ENCODE data around the gene ITM2B.
A peak's percentile ranks its signal among the peaks of the same experiment; 100 is the strongest.

The ITM2B gene

DNA sequence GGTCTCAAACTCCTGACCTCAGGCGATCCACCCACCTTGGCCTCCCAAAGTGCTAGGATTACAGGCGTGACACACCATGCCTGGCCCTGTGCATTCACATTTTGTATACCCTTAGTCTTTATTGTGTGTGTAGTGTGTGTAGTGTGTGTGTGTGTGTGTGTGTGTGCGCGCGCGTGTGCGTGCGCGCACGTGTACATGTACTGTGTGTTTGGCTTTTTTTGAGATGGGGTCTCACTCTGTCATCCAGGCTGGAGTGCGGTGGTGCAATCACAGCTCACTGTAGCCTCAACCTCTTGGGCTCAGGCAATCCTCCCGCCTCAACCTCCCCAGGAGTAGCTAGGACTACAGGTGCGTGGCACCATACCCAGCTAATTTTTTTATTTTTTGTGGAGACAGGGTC, 22.1 kb downstream of the ITM2B start:
- DNase-seq (ENCODE audit: extremely low spot score, insufficient read length, low read depth) (no peak), FAIRE-seq (no peak)

DNA sequence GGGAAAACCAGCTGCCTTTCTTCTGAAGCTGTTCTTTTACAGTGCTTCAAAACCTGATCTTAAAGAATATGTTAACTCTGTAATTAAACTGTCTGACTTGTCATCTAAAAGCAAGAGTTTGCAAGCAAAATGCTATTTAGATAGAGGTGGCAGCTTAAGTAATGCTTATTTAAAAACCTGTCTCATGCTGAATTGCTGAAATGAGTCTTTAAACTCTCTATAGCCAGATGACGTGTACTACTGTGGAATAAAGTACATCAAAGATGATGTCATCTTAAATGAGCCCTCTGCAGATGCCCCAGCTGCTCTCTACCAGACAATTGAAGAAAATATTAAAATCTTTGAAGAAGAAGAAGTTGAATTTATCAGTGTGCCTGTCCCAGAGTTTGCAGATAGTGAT, 22.9 kb downstream of the ITM2B start:
- no peak for DNase-seq (ENCODE audit: extremely low spot score, insufficient read length, low read depth)
- FAIRE-seq, result no peak

DNA sequence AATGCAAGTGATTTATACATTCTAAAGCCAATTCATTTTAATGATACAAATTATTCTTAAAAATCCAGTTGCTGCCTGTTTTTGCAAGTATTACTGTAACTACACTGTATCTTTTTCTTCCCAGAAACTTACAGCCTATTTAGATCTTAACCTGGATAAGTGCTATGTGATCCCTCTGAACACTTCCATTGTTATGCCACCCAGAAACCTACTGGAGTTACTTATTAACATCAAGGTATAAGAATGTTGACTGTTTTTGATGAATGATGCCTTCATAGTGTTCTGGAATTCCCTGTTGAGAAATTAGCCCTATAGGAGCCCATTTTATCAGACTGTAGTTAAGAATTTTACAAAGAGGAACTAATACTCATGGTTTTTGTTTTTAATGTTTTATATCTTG, 25.0 kb downstream of the ITM2B start:
- FAIRE-seq (no peak), DNase-seq (ENCODE audit: extremely low spot score, insufficient read length, low read depth) (no peak)

DNA sequence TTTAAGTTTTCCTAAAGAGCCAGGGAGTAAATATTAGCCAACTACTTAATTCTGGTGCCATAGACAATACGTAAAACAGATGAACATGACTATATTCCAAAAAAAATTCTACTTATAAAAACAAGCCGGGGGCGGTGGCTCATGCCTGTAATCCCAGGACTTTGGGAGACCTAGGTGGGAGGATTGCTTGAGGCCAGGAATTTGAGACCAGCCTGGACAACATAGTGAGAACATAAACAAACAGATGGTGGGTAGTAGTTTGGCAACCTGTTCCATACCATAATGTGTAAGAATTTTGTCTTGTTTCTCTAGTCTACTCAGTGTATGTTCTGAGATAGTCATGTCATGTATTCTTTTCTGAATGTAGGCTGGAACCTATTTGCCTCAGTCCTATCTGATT, 25.4 kb downstream of the ITM2B start:
- DNase-seq (ENCODE audit: extremely low spot score, insufficient read length, low read depth) (no peak), FAIRE-seq (no peak)

DNA sequence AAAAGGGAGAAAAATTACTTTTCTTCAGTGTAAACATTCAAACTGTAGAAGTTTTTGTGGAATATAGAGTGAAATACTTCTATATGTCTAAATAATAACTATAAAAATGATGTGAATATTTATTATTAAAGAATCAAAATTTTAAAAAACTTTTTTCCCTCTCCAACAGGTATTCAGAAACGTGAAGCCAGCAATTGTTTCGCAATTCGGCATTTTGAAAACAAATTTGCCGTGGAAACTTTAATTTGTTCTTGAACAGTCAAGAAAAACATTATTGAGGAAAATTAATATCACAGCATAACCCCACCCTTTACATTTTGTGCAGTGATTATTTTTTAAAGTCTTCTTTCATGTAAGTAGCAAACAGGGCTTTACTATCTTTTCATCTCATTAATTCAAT, 28.0 kb downstream of the ITM2B start:
- DNase-seq (ENCODE audit: extremely low spot score, insufficient read length, low read depth), result no peak
- no peak for FAIRE-seq

DNA sequence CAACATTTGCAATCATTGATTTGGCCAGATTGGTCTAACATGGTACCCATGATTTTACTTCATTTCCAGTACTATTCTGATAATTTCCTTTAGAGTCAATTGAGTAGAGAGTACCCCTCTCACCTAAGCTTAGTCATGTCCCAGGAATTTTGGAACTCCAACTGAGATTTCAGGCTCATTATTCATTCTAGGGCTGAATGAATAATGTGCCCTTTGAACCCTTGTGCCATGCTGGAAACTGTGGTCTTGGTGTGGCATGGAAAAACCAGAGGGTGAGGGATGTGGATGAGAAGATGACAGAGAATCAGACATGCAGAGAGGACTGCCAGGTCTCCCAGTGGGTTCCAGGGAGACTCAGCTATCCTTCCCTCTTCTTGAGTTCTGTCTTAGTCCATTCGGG, 30.2 kb downstream of the ITM2B start:
- DNase-seq (ENCODE audit: extremely low spot score, insufficient read length, low read depth), result no peak

DNA sequence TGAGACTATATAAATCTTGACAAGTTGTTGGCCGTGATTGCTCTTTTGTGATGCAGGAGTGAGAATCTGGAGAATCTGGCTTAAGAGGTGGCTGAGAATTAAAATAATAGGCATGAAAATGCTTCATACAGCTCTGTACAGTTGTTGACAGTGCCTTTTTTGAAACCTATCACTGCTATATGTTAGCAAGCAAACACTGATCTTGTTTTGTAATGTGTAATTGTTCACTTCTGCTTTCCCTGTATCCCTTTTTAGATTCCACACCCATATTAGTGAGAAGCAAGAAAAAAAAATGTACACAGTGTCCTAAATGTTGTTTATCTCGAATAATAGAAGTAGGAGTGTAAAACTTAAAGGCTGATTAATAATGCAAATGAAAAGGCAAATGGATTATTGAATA, 31.1 kb downstream of the ITM2B start:
- no peak for DNase-seq (ENCODE audit: extremely low spot score, insufficient read length, low read depth)
- peak; percentile 51 for FAIRE-seq

More for the DNA sequence above, 30.2 kb downstream of the ITM2B start:
- no peak for FAIRE-seq

DNA sequence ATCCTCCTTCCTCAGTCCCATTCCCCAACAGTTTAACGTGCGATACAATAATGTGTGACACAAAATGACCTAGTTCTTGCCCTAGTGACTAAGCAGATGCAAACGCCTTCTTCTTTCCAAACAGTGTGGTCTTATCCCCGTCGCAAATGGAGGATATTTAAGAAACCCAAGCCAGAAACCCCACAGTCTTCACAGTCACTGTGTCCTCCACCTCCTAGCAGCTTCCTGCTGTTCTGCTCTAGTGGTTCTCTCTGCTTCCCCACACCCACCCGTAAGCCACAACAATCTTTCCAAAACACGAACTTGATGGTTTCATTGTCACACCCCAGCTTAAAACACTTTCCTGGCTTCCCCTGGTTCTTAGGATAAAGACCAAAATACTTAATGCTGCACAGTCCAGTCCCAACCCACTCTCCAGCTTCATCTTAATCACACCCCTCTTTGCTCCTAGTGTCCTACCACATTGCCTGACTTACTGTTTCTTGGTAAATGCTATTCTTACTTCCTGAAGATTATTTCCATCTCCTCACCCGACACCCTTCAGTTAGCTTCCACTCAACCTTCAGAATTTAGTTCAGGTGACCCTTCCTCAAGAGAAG, 32.3 kb downstream of the ITM2B start:
- no peak for DNase-seq (ENCODE audit: extremely low spot score, insufficient read length, low read depth)
- FAIRE-seq, result peak; percentile 91

DNA sequence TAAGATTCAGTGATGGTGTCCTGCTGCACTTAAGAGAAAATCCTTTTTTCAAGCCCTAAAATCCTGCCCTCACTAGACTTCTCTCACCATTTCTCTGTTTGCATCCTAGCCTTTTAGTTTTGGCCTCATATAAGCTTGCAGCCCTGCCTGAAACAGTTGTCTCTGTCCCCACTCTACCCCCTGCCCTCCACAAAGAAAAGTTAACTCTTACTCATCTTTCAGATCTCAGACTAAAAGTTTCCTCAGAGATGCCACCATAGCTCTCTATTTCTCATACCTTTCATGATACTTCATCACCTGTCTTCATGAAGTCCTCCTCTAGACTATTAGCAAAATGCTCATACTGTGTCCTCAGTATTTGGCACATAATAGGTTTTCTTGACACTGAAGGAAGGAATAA, 33.1 kb downstream of the ITM2B start:
- DNase-seq (ENCODE audit: extremely low spot score, insufficient read length, low read depth), result no peak
- no peak for FAIRE-seq

DNA sequence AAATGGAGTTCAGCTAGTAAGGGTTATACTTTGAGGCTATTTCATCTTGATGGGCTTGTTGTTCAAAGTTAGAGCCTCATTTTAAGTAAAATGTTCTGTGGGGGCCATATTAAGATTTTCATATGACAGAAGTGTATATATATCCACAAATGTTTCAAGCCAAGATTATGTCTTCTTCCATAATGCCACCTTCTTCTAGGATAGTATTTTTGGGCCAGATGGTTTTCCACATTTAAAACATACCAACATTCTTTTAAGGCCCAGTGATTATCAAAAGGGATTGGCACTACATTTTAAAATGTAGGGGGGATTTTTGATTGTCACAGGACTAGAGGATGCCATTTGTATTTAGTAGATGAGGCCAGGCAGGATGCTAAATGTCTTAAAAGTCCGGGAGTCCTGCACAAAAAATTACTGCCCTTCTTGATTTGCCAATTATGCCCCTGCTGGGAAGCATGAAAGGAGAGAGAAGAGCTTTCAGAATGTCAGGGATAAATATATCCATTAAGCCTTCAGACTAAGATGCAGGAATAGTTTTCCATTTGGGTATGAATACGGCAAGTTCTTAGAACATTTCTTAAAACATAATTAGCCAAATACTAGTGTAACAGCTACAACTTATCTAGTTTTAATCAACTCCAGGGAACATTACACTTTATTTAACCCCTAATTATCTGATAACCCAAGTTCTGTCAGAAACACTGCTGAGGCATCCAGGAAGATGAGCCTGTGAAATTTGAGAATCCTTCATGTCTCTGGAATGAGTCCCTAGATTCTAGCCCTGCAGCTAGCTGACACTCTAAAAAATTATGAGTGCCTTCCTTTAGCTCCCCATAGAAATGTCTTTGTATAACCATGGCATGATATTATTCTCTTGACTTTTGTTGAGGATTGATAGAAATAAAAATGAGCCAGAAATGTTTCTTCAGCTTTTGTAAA, 34.0 kb downstream of the ITM2B start:
- no peak for DNase-seq (ENCODE audit: extremely low spot score, insufficient read length, low read depth)
- FAIRE-seq, result no peak

DNA sequence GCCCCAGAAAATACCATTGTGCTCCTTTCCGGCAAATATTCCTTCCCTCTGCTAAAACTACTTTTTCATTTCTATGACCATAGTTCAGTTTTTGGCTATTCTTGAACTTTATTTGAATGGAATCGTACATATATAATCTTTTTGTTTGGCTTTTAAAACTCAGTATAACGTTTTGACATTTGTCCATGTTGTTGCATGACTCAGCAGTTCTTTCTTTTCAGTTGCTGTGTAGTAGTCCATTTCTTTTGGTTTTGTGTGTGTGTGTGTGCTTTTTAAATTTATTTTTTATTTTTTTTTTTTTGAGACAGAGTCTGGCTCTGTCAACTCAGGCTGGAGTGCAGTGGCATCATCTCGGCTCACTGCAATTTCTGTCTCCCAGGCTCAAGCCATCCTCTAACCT, 35.0 kb downstream of the ITM2B start:
- FAIRE-seq (no peak), DNase-seq (ENCODE audit: extremely low spot score, insufficient read length, low read depth) (no peak)

DNA sequence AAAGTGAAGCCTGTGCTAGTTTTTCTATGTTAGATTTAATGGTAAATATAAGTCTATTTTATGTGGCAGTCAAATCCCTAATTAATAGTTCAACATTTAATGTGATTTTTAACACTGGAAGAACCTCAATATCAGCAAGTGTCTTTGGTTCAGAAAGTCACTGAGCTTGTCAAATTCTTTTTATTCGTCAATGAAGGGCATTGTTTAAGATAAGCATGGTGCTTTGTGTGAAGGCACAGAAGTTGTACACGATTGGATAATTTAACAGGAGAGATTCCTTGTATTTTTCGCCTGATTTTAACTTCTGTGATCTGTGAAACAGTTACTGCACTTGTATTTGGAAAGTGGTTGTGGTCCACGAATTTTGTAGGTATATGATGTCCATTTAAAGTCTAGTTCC, 40.3 kb downstream of the ITM2B start:
- DNase-seq (ENCODE audit: extremely low spot score, insufficient read length, low read depth), result no peak
- no peak for FAIRE-seq

DNA sequence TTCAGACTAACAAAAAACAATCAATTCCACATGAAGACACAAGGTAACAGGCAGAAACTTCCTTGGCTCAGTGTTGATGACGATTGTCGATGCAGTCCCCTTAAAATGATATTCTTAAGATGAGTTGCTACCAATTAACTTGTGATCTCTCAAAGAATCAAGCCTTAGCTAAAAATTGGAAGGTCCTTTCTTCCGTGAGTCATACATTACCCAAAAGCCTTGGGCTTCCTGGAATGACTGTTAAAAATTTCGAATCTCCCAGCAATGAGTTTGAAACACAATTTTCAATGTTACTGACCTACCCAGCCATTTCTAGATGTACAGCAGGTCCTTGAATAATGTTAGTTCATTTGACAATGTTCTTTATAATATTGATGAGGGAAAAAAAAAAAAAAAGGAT, 42.5 kb downstream of the ITM2B start:
- no peak for FAIRE-seq
- no peak for DNase-seq (ENCODE audit: extremely low spot score, insufficient read length, low read depth)

DNA sequence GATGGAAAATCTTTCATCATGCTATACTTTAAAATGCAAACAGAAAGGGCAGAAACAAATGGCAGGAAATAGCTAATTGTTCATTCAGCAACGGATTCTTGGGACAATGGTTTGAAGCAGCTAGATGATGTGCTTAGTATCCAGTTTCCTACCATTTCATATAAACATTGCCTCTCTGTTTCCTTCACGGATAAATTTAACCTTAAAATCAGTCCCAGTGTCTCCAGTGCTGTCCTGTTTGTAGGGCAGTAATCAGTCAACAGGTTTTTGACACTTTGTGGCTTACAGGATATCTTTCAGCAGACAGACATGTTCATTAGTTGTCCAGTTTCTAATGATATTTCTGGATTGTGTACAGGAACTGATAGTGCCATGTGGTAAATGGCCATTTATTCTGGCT, 45.8 kb downstream of the ITM2B start:
- FAIRE-seq (no peak), DNase-seq (ENCODE audit: extremely low spot score, insufficient read length, low read depth) (no peak)

DNA sequence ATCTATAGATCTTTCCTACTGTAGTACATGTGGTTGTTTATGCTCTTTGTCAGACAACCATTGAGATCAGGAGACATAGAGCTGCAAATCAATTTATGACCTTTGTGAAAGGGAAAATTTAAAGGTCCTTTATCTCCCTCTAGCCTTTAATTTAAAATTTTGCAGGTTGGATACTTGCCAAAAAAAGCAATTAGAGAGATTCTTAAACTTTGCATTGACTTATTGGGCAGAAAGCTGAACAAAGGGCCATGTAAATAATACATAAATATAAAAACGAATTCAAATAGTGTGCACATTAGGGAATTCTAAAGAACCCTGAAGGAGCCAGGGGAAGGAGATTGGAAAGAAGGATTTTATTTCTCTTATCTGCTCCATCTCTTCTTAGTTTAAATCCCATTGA, 48.5 kb downstream of the ITM2B start:
- FAIRE-seq (no peak), DNase-seq (ENCODE audit: extremely low spot score, insufficient read length, low read depth) (no peak)

DNA sequence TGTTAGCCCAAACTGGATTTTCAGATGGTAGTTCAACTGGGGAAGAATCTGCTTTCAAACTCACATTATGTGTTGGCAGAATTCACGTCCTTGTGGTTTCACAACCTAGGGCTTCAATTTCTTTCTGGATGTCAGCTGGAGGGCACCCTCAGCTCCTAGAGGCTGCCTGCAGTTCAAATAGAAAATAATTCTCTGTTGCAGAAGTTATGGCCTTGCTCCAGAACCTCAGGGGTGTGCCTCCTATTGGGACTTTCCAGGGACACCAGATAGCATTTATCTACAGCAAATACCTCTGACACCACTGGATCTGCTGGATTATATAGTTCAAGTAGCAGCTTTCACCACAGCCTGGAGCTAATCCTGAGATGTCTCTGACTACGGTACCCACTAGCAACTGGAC, 58.7 kb downstream of the ITM2B start:
- DNase-seq (ENCODE audit: extremely low spot score, insufficient read length, low read depth) (no peak), FAIRE-seq (peak; percentile 5)

DNA sequence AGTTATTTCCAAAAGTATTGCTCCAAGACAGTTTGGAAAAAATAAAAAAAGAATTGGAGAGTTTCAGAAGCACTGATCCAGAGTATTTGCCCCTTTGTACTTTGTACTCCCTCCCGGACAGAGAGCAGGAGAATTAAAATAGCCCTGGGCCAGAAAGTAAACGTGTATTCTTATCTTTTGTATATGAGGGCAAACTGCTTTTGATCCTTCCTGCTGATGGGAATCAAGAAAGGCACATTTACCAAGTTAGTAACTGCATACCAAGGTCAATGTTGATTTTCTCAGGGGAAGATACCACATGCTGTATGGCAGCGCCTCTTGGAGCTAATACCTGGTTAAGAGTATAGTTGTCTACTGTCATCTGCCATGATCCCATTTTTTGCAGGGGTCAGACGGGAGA, 59.6 kb downstream of the ITM2B start:
- DNase-seq (ENCODE audit: extremely low spot score, insufficient read length, low read depth) (no peak), FAIRE-seq (no peak)

DNA sequence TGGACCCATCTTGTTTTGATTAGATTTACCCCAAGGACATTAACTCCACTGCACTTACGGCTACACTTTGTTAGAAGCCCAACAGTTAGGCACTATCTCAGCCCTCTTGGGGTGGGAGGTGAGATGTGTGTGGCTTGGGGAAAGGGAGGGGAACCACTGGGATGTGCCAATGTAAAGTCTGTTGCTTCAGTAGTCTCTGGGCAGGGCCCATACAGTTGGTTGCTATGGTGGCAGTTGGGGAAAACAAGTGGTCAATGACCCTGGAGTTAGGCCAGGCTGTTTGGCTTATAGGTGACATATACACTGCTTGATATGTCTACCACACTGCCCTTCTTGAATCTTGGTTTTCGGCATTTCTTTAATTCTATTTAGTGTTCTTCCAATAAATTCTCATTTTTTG, 61.6 kb downstream of the ITM2B start:
- DNase-seq (ENCODE audit: extremely low spot score, insufficient read length, low read depth), result no peak
- no peak for FAIRE-seq

DNA sequence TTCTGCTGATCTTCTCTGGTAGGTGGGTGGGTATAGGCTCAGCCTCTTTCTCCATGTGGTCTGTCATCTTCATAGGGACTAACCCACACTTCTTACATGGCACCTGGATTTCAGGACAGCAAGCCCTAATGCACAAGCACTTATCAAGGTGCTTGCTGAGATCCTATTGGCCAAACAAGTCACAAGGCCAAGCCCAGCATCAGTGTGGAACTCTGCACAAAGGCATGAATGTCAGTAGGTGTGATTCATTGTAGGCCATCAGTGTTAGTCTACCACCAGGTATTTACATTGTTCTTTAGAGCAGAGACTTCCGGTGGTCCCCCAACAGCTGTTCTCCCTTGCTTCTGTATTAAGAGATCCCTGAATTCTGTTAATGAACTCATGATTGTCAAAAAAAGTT, 62.3 kb downstream of the ITM2B start:
- no peak for FAIRE-seq
- DNase-seq (ENCODE audit: extremely low spot score, insufficient read length, low read depth), result no peak

DNA sequence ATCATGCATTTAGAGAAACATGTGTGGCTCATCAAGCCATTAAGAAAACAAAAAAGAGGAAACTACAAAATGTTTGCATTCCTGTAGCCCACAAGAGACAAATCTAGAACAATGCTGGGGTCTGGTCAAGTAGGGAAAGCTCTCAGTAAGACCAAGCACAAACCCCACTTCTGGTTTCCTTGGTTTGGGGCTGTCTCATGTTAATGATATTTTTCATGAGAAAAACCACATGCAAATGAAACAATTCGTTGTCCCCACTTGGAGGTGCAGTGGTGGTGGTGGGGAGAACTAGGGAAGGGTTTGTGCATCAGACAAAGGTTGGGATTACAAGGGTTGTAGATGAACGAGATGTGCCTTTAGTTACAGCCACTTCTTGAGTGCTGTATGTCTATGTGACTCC, 63.5 kb downstream of the ITM2B start:
- peak; percentile 21 for FAIRE-seq
- no peak for DNase-seq (ENCODE audit: extremely low spot score, insufficient read length, low read depth)

DNA sequence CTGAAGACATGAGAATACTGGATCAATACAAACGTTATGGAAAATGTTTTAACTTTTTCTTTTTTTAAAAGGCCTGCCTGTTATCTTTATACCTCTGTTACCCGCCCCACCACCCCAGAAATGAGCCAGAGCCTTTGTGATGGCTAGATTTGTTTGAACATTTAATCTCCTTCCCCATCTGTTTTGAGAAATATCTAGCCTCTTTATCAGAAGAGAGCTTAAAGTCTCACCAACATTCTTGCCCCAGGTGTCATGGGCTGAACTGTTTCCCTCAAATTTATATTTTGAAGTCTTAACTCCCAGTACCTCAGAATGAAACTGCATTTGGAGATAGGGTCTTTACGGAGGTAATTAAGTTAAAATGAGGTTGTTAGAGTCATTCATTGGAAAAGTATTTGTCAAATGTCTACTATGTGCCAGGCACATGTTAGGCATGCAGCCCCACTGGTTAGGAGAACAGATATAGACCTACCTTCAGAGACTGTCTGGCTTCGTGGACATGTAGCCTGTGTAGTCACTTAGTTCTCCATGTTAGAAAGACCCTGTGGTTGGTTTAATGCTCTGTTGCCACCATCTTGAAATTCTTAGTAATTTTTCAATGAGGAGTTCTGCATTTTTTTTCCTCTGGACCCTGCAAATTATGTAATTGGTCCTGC, 64.3 kb downstream of the ITM2B start:
- FAIRE-seq (no peak), DNase-seq (ENCODE audit: extremely low spot score, insufficient read length, low read depth) (no peak)

All from GM18507 (cell line).